HFF-Myc (cell line): ENCODE measurements around the gene SPRN.

Experiments
- DNase-seq: peaks from one replicate; pipeline ENCODE4 v3.0.0-alpha.2; 2011; ENCODE audit warnings: low read depth; ENCODE audit errors: extremely low read depth
- H3K4me3 ChIP-seq: replicated peaks from 2 replicates; pipeline ENCODE4 v1.5.1; 2011; ENCODE audit warnings: low read depth, mild to moderate bottlenecking, control low read depth, low read length
- TF ChIP-seq, protein P1 (sequence below): IDR thresholded peaks from 2 replicates; pipeline ENCODE4 v1.5.1; 2012; ENCODE audit warnings: mild to moderate bottlenecking, low read depth, low read length, control low read depth; ENCODE audit errors: missing control alignments

The SPRN gene

DNA sequence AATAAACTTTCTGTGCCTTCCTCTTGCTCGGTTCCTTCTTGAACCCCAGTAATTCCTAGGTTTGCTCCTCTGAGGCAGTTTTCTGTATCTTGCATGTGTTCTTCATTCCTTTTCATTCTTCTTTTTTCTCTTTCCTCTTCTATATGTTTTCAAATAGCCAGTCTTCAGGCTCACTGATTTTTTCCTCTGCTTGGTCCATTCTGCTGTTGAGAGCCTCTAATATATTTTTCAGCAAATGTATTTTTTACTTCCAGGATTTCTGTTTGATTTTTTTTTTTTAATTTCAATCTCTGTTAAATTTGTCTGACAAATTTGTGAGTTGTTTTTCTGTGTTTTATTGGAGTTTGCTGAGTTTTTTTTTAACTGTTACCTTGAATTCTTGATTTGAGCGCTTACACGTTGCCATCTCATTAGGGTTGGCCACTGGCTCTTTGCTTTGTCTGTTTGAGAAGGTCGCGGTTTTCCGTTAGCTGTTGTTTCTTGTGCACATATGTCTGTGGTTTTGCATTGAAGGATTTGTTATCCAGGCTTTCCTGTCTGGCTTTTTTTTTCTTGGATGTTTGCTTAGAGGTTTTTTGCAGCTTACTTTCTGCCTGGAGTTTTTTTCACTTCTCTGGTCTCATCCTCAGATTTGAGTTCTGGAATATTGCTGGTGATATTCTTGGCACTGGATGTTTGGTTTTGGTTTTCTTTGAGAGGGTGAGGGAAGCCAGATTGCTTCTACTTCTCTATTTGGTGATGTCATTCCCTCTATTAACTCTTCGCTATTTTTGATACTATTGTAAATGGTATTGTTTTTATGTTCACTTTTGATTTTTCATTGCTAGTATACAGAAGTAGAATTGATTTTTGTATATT lies 12.7 kb downstream of the SPRN start:
- DNase-seq = no peak
- TF ChIP-seq, protein P1, sequence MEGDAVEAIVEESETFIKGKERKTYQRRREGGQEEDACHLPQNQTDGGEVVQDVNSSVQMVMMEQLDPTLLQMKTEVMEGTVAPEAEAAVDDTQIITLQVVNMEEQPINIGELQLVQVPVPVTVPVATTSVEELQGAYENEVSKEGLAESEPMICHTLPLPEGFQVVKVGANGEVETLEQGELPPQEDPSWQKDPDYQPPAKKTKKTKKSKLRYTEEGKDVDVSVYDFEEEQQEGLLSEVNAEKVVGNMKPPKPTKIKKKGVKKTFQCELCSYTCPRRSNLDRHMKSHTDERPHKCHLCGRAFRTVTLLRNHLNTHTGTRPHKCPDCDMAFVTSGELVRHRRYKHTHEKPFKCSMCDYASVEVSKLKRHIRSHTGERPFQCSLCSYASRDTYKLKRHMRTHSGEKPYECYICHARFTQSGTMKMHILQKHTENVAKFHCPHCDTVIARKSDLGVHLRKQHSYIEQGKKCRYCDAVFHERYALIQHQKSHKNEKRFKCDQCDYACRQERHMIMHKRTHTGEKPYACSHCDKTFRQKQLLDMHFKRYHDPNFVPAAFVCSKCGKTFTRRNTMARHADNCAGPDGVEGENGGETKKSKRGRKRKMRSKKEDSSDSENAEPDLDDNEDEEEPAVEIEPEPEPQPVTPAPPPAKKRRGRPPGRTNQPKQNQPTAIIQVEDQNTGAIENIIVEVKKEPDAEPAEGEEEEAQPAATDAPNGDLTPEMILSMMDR = no peak
- no peak overlapping the region for H3K4me3 ChIP-seq

DNA sequence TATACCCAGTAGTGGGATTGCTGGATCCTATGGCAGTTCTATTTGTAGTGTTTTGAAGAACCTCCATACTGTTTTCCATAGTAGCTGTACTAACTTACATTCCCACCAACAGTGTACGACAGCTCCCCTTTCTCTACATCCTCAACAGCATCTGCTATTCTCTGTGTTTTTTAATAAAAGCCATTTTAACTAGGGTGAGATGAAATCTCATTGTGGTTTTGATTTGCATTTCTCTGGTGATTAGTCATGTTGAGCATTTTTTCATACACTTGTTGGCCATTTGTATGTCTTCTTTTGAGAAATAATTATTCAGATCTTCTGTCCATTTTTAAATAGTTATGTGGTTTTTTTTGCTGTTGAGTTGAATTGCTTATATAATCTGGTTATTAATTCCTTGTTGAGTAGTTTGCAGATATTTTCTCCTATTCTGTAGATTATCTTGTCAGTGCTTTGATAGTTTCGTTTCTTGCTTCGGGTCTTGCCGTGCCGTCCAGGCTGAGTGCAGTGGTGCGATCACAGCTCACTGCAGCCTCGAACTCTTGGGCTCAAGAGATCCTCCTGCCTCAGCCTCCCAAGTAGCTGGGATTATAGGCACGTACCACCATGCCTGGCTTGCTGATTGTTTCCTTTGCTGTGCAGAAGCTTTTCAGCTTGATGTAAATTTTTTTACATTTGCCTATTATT lies 18.4 kb downstream of the SPRN start:
- no peak for DNase-seq
- TF ChIP-seq, protein P1 = no peak
- H3K4me3 ChIP-seq = no peak overlapping the region

DNA sequence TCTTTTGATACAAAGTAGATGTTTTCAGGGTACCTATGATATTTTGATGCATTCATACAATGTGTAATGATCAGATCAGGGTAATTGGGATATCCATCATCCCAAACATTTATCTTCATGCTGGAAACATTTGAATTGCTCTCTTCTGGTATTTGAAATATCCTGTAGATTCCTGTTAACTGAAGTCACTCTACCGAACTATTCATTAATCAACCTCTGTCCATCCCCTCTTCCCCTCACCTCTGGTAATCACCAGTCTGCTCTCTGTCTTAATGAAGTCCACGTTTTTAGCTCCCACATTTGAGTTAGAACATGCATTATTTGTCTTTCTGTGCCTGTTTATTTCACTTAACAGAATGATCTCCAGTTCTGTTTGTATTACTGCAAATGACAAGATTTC lies 19.2 kb downstream of the SPRN start:
- TF ChIP-seq, protein P1 = no peak
- DNase-seq = no peak
- H3K4me3 ChIP-seq = no peak overlapping the region

DNA sequence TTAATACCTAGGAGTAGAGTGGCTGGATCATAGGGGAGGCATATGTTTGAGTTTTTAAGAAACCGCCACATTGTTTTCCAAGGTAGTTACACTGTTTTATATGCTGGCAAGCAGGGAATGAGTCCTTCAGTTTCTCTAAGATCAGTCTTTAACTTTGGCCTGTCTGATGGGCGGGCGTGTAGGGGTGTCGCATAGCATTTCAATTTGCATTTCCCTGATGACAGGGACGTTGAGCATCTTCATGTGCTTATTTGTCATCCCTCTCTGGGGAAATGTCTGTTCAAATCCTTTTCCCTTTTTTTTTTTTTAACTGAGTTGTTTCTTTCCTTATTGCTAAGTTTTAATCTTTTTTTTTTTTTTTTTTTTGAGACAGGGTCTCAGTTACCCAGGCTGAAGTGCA lies 20.6 kb downstream of the SPRN start:
- TF ChIP-seq, protein P1 = no peak
- H3K4me3 ChIP-seq = no peak overlapping the region
- DNase-seq = no peak

DNA sequence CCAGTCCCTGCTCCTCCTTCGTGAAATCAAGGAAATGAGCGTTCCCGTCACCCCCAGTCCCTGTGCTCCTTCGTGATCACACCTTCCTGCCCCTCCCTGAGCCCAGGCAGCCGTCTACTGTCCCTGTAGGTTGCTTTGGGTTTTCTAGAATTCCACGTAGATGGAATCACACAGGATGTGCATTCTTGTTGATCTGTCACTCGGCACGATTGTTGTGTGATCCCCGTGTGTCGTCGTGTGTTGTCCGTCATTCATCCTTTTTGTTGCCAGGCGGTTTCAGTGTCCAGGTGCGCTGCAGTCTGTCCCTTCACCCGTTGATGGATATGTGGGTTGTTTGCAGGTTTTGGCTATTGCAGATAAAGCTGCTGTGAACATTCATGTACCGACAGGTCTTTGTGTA lies 21.1 kb downstream of the SPRN start:
- DNase-seq = no peak
- TF ChIP-seq, protein P1 = no peak
- H3K4me3 ChIP-seq = no peak overlapping the region

DNA sequence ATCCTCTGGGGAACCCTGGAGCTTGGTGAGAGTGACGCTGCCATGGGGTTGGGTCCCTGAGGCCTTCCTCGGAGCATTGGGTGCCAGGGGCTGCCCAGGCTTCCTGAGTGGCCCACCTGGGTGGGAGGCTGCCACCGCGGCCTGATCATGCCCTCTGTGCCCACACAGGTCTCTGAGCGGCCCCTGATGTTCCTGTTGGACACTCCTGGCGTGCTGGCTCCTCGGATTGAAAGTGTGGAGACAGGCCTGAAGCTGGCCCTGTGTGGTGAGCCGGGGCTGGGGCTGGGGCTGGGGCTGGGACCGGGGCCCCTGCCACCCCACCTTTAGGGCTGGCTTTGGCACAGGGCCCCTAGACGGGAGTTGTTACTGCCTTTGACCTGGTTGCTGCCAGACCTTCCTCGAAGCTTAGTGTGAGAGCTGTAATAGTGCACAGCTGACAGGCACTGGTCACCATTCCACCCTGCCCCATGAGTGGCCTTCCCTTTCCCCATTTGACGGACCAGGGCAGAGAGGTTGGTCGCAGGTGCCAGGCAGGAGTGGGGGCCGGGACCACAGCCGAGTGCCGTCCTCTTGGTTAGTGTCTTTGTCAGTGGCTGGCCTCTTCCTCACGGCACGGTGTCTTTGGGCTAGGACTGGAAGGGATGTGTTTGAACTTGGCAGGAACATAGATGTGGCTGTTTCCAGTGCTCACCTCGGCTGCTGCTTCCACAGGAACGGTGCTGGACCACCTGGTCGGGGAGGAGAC lies 22.3 kb downstream of the SPRN start:
- TF ChIP-seq, protein P1 = no peak
- no peak for DNase-seq
- no peak overlapping the region for H3K4me3 ChIP-seq
